ENCODE measurements around the gene CFAP58.

CFAP58 gene

GRCh38 chr10:104376784-104377300 lies 23.2 kb downstream of the CFAP58 start:
- no peak for DNase-seq (ENCODE audit: low read depth)

GRCh38 chr10:104380336-104380735 lies 26.7 kb downstream of the CFAP58 start:
- DNase-seq (ENCODE audit: low read depth) = no peak

DNA sequence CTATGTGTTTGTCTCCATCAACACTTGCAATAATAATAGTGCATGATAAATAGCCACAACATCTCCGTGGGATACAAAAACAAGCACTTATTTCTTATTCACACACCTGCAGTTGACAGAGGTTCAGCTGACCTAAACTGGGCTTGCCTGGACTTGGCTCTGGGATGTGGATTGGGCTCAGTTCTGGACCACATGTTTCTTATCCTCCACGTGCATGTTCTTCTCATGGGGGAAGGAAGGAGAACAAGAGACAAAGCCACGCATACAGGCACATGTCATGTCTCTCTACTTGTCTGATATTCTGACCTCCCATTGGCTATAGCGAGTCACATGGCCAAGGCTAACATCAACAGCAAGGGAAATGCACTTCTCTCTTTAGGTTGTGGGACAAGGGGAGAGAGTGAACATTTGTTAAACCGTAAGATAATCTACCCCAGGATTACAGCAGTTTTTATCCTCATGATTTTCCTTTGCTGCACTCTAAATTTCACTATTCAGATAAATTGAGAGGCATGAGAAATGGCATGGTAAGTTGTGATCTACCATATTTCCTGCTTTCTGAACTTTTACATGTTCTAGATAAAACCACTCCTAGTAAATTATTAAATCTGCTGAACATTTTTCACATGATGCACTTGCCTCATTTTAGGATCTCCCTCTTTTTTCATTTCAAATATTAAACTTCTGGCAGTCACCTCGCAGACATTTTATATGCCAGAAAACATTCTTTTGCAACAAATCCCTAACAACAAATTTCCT lies 33.7 kb downstream of the CFAP58 start:
- DNase-seq (ENCODE audit: low read depth) = no peak

- DNase-seq (ENCODE audit: low read depth) = no peak
These were observed 35.2 kb downstream of the CFAP58 start for GRCh38 chr10:104388830-104389229.

- DNase-seq (ENCODE audit: low read depth) = no peak
These were observed 37.7 kb downstream of the CFAP58 start for GRCh38 chr10:104391150-104391968.

GRCh38 chr10:104391969-104392296 lies 38.3 kb downstream of the CFAP58 start:
- DNase-seq (ENCODE audit: low read depth) = no peak

DNA sequence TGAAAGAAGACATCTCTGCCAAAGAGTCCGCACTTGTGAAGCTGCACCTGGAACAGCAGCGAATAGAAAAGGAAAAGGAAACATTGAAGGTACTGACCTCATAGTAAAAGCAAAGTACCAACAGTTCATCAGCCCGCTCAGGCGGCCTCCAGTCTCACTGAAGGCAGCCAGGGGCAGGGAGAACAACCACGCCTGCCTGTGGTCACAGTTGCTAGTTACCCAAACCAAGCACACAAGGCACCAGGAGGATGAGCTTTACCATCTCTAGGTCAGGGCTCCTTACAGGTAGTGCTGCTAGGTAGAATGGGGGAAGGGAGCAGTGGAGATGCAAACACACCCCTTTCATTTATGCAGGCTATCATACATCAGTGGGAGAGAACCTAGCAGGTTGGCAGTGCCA lies 39.8 kb downstream of the CFAP58 start:
- DNase-seq (ENCODE audit: low read depth) = no peak

GRCh38 chr10:104396581-104396980 lies 42.9 kb downstream of the CFAP58 start:
- no peak for DNase-seq (ENCODE audit: low read depth)

DNA sequence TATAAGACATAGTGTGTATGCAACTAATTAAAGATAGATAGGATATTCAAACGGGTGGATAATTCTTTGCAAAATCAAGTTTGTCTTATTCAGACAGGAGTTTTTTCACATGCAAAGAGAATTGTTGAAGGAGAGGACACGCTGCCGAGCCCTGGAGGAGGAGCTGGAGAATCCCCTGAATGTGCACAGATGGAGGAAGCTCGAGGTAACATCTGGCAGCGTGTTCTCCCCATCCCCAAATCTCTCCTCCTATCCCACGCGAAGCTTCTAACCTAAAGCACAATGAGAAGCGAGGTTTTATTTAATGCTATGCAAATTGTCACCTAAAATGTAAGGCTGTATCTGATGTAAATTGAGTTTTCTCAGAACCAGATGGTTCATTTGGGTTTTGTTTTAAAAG lies 50.0 kb downstream of the CFAP58 start:
- no peak for DNase-seq (ENCODE audit: low read depth)

DNA sequence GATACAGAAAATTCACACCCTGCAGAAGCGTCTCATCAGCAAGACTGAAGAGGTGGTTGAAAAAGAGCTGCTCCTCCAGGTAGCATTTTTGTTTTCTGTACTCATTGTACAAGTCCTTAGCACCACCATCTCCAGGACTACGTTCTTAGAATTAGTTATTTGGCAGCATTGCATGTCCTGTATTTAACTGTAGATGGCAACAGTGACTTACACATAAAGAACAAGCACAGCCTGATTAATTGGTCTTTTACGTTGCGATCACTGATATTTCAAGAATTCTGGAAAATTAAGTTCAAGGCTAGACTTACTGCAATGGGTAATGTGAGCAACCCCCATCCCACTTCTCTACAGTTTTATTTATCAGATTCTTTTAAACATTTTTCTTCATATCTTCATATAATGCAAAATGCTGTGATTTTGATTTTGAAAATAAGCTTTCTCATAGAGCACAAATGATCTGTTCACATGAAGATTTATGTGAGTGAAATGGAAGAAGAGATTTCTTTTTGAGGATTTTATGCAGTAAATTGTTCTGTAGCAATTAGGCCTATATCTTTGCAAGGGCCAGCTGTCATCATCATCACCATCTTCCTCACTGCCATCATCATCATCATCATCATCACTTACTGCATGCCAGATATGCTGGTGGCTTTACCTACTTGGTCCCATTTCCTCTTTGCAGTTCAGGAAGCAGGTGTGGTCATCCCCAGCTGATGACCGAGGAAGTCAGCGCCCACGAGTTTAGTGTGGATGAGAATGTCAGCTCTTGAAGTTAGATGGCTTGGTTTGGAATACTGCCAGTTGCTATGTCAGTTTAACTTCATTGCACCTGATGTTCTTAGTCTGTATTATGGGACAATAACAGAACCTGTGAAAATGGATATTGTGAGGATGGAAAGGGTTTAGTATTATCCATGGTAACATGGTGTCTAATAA lies 53.4 kb downstream of the CFAP58 start:
- DNase-seq (ENCODE audit: low read depth) = no peak

GRCh38 chr10:104413528-104413927 lies 59.9 kb downstream of the CFAP58 start:
- no peak for DNase-seq (ENCODE audit: low read depth)

- DNase-seq (ENCODE audit: low read depth) = no peak
These were observed 62.0 kb downstream of the CFAP58 start for GRCh38 chr10:104415526-104416165.

GRCh38 chr10:104416851-104417250 lies 63.2 kb downstream of the CFAP58 start:
- no peak for DNase-seq (ENCODE audit: low read depth)

DNA sequence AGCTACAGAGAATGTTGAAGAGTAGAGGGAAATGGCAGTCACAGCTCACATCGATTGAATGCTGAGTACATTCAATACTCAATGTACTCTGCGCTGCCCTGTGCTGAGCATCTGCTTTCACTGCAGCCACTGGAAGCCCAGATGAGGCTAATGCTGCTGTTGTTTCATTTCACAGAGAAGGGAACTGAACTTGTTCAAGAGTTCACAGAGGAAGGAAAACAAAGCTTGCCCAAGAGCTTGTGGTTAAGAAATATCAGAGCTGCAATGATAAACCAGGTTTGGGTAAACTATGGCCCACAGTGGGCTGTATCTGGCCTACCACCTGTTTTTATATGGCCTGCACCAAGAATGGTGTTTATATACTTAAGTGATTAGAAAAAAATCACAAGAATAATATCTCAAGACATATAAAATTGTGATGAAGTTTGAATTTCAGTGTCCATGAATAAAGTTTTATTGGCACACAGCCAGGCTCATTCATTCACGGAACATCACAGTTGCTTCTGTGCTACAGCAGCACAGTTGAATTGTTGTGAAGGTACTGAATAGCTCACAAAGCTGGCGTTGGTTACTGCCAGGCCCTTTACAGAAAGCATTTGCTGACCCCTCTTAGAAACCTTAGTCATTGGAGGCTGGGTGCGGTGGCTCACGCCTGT lies 64.1 kb downstream of the CFAP58 start:
- no peak for DNase-seq (ENCODE audit: low read depth)

DNA sequence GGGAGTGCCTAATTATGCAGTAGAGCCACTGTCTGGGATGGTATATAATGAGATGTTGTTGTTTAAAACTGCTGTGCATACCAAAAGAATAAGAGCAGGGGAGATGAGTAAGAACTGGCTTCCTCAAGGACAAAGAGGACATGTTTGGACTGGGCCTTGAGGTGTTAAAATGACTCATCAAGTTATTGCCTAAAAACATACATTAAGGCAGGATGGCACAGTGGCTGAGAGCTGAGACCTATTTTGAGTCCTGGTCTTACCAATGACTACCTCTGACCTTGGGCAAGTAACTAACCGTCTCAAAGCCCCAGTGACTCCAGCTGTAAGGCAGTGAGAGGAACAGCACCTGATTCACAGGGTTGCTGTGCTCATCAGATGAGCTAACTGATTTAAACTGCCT lies 71.1 kb downstream of the CFAP58 start:
- DNase-seq (ENCODE audit: low read depth) = no peak

DNA sequence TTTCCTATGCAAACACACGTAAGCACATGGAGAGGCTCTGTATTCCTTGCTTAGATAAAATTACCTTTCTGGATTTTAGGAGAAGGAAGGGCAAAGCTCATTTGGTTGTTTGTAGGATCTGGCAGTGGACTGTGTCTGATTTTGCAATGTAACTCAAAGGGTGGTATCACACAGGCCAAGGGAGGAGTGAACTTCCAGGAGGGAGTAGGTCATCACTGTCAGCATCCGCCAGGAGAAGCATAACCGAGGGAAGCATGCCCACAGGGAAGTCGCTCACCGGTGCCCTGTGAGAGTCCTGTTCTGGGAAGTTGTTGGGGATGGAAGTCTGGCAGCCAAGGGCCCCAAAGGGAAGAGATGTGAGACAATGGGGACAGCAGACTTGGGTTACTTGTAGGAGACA lies 74.4 kb downstream of the CFAP58 start:
- DNase-seq (ENCODE audit: low read depth) = no peak

- no peak for DNase-seq (ENCODE audit: low read depth)
These were observed 76.2 kb downstream of the CFAP58 start for GRCh38 chr10:104429846-104430245.

DNA sequence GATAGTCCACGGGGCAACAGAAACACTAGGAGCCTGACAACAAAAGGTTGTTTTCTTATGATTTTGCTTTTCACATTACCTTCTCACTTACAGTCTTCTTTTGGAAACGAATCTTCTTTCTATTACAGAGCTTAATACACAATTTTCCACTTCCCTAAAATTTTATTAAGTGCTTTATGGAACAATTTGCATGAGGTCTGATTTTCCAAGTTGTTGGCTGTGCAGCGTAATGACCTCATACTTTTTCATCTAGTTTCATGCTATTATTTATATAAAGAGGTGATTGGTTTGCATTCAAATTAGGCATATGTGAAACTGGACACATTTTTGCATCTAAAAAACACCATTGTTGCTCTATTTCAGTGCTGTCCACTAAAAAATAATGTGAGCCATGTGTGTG lies 76.7 kb downstream of the CFAP58 start:
- no peak for DNase-seq (ENCODE audit: low read depth)

GRCh38 chr10:104433669-104434068 lies 80.0 kb downstream of the CFAP58 start:
- no peak for DNase-seq (ENCODE audit: low read depth)

DNA sequence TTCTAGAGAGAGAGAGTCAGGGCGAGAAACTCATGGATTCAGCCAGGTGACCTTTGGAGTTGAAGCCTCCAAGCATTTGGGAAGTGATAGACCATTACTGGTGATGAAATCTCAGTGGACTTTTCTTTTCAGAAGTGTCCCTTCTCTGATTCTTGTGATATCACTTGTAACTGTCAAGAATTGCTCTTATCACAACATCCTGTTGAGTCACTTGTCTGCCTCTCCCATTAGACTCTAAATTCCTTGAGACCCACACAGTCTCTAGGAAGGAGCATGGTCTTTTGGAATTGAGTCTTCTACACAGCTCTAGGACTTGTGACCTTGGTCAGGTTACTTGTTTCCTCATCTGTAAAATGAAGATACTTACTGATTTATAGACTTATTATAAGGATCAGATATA lies 81.0 kb downstream of the CFAP58 start:
- DNase-seq (ENCODE audit: low read depth) = no peak

DNA sequence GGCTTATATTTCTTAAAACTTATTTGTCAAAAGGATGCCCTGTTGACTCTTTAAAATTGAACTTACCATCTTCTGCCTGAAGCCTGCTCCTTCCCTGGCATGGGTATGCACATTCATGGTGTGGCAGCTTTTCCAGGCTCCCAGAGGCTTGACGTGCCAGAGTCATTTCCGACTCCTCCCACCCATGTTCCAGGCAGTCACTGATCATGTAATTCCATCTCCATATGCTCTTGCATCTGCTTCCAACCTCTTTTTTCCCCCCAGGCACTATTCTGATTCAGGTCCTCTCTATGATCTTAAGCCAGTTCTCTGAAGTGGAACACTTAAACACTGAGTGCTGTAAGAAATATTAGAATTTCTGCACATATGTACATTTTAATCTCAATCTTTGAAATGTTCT lies 82.2 kb downstream of the CFAP58 start:
- no peak for DNase-seq (ENCODE audit: low read depth)
